ENCODE measurements around the gene WASF2.

- TF ChIP-seq CTCF (IDR thresholded peaks at IDR 0.05; ENCODE audit: insufficient read depth, low read length, poor library complexity, severe bottlenecking) (peak; percentile 76), EZH2phosphoT487 (conservative IDR thresholded peaks at IDR 0.05; ENCODE audit: low read length) (no peak)
Measured at GRCh38 chr1:27416387-27417111, 73.4 kb downstream of the WASF2 start.

Data from SU-DHL-6 (cell line).